ELF-1 (cell line): Measurements from ENCODE around the gene DEFB128.
"Not testable (repeated sequence)": the region's sequence is repeated elsewhere in the genome, so short reads cannot be mapped to it uniquely, and the experiment has no call there.

Experiments used
- DNase-seq: peaks from one replicate; pipeline ENCODE4 v3.0.0-alpha.2; 2016; ENCODE audit warnings: low read depth, low spot score

Gene DEFB128

DNA sequence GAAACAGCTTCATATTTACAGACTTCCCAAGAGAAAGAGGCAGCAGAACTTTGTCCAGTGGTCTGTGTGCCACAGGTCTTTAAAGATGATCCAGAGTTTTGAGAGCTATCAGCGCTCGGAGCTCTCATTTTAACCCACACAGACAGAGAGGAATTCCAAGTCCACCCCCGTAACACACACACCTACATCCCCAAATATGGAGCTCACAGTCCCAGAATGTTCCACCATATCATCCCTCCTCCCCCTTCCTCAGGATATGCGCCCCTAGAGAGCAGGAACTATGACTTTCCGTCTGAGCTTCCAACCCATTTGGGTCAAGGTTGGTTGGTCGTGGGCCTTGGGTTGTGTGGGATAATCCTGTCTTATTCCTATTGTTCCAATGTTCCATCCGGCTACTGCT lies at the start of gene DEFB128:
TSS of gene DEFB128 (minus strand) at position 101 of the 400 bp plus-strand sequence. CDS start at position 13, 88 bp downstream.
- DNase-seq, result no peak

DNA sequence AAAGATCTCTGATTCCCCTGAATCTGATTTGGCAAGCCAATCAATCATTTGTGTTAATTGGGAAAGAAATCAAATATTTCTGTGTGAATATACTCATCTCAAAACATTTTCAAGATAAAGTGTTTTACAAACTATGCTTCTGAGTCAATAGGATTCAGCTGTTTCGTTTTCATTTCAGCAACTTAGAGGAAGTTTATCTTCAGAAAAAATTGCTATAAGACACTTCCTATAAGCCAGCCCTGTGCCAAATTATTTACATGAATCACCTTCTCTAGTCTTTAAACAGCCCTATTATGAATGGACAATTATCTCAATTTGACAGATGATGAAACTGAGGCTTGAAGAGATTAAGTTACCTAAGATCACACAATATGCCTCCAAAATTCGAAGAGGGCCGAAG lies 48.4 kb upstream of the DEFB128 start:
- DNase-seq, result no peak

DNA sequence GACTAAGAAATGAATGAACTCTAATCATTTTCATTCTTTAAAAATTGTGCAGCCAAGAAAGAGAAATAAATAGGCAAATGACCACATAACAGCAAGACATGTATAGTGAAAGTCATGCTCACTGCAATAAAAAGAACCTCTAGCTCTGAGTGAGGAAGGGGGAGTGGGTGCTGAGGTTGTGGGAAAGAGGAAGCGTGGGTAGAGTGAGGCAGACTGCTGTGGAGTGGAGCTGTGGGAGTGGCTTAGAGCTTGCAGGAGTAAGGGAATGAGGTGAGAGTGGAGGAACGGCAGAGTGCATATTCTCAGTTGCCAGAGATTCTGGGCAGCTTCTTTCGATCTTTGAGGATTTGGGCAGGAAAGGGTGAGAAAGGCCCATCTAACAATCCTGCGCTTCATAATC lies 48.0 kb upstream of the DEFB128 start:
- no peak for DNase-seq

DNA sequence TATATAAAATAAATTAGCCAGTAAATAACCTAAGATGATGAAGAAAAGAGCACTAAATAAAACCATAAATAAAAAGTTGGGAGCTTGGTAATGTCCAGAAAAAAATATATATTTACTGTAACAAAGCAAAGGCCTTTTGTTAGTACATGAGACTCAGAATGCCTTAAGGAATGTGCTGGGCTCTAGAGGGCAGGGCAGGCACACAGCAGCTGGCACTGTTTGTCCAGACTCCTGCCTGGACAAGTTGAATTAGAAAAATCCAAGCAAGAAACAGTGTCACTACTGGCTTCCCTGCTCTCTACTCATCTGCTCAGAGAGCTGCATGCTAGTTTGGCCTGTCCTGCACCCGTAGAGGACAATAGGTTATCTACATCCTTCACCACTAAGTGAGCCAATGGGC lies 46.4 kb upstream of the DEFB128 start:
- no peak for DNase-seq

DNA sequence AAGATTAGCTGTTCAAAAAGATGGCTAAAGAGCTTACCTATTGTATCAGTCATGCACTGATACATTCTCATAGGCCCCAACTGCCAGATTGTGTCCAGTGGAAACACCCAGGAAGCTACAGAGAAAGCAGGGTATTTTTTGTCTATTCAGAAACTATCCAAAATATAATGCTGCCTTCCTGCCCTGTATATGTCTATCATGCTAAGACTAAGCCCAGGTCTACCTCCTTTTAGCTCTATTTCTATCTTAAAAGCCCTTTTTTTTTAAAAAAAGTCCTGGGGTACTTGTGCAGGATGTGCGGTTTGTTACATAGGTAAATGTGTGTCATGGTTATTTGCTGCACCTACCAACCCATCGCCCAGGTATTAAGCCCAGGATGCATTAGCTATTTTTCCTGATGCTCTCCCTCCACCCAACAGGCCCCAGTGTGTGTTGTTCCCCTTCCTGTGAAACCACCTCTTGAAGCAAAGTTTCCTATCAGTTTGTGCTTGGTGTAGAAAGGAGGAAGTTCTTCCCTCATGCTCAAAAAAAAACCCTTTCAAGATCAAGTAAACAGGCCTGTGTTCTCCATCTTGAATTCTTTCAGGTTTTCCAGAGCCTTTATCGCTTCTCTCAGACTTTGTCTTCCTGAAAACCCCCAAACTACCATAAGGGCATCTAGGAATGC lies 38.1 kb upstream of the DEFB128 start:
- DNase-seq, result no peak

DNA sequence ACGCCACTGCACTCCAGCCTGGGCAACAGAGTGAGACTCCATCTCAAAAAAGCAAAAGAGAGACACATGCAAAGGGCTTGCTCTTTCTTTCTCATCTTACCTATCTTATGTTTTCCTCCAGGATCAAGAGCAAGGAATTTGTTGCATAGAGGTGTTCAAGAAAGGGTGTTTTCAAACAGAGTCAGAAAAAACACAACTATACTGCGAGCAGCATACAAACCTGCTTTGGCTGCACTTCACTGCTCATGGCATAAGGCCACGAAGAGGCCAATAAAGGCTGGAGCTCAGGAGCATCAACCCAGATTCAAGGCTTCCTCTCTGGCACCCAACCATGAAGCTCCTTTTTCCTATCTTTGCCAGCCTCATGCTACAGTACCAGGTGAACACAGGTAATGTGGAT lies 37.4 kb upstream of the DEFB128 start, which contains the start of gene DEFB129:
TSS of gene DEFB129 (plus strand) at position 301 of the 400 bp plus-strand sequence. CDS start at position 332, 31 bp downstream.
- no peak for DNase-seq

DNA sequence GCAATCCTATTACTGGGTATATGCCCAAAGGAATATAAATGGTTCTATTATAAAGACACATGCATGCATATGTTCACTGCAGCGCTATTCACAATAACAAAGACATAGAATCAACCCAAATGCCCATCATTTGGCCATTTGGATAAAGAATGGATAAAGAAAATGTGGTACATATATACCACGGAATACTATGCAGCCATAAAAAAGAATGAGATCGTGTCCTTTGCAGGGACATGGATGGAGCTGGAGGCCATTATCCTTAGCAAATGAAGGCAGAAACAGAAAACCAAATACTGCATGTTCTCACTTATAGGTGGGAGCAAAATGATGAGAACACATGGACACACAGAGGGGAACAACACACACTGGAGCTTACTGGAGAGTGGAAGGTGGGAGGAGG lies 36.4 kb upstream of the DEFB128 start:
- DNase-seq, result not testable (repeated sequence)

DNA sequence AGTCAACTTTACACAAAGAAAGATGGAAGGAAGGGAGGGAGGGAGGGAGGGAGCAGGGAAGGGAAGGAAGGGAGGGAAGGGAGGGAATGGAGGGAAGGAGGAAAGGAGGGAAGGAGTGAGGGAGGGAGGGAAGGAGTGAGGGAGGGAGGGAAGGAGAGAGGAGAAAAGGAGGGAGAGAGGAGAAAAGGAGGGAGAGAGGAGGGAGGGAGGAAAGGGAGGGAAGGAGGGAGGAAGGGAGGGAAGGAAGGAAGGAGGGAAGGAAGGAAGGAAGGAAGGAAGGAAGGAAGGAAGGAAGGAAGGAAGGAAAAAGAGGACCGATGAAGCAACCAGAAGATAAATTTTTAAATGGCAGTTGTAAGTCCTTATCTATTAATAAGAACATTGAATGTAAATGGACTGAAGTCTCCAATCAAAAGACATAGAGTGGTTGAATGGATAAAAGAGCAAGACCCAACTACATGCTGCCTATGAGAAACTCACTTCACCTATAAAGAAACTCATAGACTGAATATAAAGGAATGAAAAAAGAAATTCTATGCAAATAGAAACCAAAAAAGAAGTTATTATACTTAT lies 31.8 kb upstream of the DEFB128 start:
- no peak for DNase-seq

DNA sequence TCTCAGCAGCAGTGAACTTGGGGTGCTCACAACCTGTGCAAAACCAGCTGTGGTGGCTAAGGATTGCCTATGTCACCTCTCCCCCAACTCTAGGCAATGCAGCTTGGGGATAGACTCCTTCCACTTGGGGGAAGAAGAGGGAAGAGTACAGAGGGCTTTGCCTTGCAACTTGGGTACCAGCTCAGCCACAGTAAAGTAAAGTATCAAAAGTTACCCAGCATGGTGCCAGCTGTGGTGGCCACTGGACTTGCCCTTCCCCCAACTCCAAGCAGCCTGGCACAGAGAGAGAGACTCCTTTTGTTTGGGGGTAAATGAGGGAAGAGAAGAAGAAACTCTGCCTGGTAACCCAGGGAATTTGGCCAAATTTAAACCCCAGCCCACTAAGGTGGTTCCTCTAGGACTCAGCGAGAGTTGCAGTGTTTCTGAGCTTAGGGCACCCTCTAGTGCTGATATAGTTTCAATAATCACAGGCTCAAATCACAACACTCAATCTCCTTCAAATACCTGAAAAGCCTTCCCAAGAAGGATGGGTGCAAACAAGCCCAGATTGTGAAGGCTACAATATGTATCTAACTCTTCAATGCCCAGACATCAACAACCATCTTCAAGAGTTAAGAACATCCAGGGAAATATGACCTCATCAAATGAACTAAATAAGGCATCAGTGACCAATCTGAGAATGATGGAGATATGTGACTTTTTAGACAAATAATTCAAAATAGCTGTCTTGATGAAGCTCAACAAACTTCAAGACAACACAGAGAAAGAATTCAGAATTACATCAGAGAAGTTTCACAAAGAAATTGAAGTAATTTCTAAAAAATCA lies 30.0 kb upstream of the DEFB128 start:
- peak; percentile 32 for DNase-seq

DNA sequence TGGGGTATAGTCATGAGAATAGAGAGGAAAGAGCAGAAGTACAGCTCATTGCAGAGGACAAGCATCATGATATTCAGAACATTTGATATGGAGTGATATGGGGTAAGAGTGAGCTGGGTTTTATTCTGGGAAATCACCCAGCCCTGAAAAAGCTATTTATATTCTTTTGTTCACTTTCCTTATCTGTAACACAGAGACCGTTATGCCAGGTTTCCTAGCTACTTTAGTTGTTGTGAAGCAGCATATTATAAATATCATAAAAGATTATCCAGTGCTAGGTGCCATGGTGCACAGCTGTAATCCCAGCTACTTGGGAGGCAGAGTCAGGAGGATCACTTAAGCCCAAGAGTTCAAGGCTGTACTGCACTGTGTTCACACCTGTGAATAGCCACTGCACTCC lies 27.8 kb upstream of the DEFB128 start:
- DNase-seq, result no peak

DNA sequence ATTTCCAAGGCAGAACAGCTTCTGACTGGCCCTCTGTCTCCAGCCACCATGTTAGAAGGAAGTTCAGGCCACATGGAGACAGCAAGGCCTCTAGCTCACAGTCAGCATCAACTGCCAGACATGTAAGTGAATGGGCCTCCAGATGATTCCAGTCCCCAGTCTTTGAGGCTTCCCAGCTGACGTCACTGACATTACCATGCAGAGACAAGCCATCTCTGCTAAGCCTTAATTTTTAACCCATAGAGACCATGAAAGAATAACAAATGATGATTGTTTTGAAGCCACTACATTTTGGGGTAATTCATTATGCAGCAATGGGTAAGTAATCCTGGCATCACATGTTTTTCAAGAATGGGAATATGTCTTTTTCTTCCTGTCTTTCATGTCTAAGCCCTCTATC lies 26.3 kb upstream of the DEFB128 start:
- DNase-seq, result no peak

DNA sequence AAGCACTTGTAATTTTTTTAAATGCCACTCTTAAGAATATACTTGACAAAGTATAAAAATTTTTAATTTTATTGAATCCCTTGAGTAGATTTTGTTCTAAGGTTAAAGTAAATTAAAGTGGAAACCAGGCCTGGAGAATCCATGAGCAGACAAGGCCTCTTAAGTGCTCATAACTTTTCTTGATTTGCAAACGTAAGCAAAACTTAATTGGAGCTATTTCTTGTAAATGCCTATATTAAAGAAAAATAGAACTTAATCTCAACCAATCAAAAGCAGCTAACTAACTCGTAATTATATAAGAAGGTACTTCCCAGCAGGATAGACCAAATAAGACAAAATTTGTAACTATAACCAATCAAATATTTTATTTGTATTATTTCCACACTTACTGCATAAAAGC lies 24.9 kb upstream of the DEFB128 start:
- DNase-seq, result no peak

DNA sequence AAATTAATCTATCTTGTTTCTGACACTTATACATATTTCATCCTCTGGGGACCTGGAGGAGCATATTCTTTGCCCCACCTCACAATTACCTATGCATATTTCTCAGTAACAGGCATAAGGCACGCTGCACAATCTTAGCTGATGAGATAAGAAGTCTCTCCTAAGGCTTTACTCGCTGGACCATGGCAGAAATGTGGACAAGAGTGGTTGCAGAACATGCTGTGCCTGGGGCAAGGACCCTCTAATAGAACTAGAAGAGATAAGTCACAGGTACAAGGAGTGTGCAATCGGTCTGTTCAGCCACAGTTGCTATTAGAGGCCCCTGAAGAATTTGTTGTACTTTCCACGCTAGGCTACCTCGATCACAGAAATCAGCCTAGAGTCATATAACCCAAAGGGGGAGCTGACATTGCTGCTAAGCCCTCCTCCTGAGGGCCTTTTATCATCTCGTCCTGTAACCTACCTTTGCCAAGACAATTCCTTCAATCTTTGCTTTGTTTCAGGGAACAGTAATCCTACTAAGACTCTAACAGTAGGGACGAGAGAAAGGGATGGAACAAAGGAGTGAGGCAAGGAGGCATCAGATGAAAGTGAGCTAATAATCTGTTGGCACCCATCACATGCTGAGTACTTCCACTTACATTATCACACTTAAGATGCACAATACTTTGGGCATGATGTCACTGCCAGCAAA lies 21.4 kb upstream of the DEFB128 start:
- DNase-seq, result no peak

DNA sequence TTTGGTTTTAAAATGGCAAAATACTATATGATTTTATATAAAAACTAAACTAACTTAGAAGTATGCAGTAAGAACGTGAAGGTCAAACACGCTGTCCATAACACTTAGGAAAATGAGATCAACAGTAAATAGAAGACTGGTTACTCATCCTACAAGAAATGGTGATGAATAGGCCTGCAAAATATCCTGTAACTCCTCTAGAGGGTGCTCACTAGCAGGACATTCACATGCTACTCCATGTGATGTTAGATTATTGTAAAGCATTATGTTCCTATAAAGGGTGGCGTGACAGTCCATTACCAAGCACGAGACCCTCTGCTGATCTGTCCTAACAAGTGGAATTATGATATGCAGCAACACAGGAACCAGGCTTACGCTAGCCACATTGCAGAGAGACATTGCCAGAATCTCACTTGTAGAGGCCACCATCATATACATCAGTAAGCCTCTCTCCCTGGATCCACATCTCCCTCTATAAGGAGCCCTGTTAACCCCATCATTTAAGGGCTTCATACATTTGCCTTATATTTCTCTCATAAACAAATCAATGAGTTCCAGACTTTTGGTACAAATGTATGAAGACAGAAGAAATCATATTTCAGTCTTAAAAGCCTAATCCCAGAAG lies 19.5 kb upstream of the DEFB128 start:
- no peak for DNase-seq

DNA sequence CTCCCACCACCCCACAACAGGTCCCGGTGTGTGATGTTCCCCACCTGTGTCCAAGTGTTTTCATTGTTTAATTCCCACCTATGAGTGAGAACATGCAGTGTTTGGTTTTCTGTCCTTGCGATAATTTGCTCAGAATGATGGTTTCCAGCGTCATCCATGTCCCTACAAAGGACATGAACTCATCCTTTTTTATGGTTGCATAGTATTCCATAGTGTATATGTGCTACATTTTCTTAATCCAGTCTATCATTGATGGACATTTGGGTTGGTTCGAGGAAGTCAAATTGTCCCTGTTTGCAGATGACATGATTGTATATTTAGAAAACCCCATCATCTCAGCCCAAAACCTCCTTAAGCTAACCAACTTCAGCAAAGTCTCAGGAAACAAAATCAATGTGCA lies 14.1 kb upstream of the DEFB128 start:
- DNase-seq, result not testable (repeated sequence)

DNA sequence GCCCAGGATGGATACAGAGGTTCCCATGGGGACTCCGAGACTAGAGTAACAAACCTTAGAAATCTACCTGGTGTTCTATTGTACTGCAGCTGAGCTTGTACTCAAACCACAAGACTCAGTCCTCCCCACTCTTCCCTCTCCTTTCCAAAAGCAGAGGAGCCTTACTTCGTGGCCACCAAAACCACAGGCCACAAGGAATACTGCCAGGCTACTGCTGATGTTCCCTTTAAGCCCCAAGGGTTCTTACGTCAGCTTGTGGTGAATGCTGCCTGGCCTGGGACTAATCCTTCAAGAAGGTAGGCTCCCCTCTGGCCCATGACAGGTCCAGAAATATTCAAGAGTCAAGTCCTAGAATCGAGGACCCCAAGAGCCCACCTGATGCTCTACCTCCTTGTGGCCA lies 10.5 kb upstream of the DEFB128 start:
- DNase-seq, result no peak

DNA sequence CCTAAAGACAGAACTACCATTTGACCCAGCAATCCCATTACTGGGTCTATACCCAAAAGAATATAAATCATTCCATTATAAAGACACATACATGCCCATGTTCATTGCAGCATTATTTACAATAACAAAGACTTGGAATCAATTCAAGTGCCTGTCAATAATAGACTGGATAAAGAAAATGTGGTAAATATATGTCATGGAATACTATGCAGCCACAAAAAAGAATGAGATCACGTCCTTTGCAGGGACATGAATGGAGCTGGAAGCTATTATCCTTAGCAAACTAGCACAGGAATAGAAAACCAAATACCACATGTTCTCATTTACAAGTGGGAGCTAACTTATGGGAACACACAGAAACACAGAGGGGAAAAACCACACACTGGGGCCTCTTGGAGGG lies 8.7 kb upstream of the DEFB128 start:
- DNase-seq, result no peak

DNA sequence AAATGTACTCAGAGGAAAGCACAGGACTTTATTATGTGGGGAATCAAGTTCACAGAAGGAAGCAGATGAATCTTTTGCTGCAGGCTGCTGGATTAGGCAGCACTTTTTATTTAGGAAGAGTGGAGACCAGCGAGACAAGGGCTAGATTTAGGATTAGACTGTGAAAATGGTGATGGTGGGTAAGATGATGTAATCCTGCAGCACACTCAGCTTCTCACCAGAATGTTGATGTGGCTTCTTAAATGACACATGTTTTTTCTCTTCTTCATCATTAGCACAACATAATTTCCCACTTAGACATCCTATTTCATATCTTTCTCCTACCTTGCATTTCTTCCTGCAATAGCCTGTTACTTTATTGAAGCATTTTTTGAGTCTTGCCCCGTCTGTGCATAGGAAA lies 1.8 kb downstream of the DEFB128 start:
- no peak for DNase-seq

DNA sequence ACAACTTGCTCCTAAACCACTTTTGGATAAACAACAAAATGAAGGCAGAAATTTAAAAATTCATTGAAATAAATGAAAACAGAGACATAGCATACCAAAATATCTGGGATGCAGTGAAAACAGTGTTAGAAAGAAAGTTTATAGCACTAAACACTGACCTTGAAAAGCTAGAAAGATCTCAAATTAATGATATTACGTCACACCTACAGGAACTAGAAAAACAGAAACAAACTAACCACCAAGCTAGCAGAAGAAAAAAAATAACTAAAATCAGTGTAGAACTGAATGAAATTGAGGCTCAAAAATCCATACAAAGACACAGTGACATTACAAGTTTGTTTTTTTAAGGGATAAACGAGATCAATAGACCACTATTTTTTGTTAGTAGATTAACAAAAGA lies 5.2 kb downstream of the DEFB128 start:
- no peak for DNase-seq

DNA sequence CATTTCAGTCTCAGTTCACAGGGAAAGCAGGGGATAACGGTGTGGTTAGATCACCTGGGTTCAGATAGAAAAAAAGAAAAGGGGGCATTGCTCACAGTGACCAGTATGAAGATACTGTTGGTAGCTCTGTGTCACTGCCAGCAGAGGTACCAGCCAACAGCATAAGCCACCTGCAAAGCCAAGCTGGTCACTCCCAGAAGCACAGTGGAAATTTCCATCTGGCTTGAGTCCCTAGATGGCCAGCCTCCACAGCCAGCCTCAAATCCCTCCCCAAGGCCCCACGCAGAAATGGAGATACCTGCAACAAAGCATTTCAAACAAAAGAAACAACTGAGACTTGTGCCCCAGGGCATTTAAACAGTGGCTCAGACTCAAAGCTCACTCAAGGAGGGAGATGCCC lies 20.6 kb downstream of the DEFB128 start:
- peak; percentile 3 for DNase-seq

DNA sequence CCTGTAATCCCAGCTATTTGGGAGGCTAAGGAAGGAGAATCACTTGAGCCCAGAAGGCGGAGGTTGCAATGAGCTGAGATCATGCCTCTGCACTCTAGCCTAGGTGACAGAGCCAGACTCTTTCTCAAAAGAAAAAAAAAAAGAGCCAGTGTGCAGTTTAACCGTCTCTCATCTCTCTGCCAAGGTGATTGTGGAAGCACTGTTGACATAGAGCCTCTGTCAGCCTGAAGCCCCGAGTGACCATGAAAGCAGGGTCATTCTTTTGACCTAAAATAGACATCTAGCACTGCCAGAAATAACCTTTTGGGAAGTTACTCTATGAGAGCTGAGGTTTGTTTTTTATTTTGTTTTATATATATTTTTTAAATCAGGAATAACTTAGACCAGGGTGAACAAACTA lies 24.9 kb downstream of the DEFB128 start:
- no peak for DNase-seq

DNA sequence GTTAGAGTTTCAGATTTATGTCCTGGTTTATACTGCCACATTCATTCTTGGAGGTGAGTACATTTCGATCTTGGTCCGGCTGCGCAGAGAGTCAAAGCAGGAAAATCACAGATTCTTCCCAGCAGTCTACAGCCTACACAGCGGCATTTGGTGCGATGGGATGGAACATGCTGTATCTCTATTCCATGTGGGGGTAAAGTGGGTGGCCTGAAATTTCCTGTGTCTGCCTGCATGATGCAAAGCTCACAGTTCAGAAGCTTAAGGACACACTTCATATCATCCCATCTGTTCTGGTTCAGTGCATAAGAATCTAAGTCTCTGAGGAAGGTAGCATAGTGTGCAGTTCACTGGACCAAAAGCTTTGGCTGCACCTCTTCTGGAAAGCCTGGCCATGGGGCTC lies 32.4 kb downstream of the DEFB128 start, which contains the start of gene DEFB127:
TSS of gene DEFB127 (plus strand) at position 301 of the 400 bp plus-strand sequence. CDS start at position 392, 91 bp downstream.
- DNase-seq, result no peak
